ENCODE data around the gene CAPN5.

The CAPN5 gene

DNA sequence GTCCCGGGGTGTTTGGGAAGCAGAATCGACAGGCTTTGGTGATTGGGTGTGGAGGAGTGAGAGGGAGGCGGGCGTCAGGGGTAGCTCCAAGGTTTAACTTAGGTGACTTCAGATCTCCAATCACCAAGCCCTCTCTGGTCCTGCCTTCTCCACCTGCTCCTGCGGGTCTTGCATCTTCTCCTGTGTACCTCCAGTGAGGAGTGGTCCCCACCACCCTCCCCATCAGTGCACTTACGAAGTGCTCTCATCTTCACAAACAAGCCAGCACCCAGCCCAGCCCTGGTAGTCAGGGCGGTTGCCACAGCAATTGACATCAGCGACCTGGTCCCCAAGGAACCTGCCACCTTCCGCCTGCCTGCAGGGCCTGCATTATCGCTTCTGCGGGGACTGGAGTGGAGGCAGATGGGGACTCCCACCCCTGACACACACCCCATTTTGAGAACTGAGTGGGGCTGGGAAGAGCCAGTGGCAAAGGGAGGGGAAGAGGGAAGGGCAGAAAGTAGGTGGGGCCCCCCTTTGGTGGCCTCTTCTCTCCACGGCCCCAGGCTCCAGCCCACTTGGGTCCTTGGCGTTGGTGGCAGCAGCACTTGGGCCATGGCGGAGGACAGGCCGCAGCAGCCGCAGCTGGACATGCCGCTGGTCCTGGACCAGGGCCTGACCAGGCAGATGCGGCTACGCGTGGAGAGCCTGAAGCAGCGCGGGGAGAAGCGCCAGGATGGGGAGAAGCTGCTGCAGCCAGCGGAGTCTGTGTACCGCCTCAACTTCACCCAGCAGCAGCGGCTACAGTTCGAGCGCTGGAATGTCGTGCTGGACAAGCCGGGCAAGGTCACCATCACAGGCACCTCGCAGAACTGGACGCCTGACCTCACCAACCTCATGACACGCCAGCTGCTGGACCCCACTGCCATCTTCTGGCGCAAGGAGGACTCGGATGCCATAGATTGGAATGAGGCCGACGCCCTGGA, 35.8 kb downstream of the CAPN5 start, which contains the start of gene OMP:
Gene OMP, plus strand, starts transcription at position 595 of the 965 bp plus-strand sequence. Its CDS starts 0 bp downstream, at position 595.
- no peak for DNase-seq

DNA sequence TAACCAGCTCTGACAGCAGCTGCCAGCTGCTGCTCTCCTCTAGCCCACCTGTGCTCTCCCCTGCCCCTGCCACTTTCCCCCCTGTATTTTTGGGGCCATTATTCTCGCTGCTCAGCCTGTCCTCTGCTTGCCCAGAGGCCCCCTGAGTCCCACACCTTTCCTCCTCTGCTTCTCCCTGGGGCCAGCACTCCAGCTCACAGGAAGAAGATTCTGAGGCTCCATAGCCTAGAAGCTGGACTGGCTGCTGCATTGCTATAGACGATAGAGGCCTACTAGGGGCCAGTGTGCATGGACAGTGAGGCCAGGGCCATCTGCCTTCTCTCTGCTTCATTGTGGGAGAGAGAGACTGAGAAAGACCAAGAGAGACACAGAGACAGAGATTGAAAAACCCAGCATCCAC, 36.5 kb downstream of the CAPN5 start:
- DNase-seq, result no peak

DNA sequence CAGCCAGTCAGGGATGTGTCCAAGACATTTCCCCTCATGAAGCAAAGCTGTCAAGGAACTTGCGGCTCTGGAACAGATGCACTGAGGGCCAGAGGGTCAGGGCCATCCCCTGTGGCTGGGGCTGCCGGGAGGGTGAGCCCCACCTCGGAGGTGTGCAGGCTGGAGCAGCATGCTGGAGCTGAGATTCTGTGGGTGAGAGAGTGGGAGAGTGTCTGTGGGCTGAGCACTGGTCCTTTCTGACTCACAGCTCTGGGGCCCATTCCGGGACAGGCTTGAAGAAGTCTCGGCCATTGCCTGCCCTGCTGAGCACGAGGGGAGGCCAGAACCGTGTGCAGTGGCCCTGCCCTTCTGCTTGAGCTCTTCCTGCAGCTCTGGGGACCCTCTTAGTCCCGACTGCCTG, 38.0 kb downstream of the CAPN5 start:
- no peak for DNase-seq

DNA sequence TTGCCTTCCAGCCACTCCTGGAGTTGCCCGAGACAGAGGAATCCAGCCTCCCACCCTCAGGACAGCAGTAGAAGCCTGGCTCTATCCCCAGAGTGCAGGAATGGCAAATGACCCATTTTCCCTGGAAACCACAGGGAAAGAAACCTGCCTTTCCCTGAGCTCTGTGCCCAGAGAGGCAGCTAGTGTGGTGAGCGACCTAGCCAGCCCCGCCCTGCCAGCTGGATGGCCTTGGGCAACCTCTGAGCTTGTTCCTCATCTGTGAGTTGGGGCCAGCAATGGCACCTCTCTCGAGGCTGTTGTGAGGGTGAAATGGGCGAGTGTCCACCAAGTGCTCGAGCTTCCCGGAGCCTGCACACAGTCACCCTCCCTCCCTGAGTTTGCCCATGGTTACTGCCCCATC, 39.5 kb downstream of the CAPN5 start:
- DNase-seq, result no peak

DNA sequence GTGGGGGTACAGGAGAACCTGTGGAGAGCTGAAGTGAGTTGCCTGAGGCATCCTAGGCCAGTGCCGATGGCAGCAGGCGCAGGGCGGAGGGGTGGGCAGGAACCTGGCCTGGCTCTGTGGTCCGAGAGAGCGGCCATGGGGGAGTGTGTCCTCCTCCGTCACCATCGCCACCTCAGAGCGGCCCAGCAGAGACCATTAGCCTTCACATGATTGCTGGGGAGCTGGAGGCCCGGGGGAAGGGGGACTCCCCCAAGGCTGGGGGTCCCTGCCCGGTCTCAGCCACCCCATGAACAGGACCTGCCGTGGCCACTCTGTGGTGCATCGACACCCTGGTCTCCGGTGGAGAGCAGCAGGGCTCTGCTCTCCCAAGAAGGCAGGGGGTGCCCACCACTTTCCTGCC, 40.0 kb downstream of the CAPN5 start:
- no peak for DNase-seq

DNA sequence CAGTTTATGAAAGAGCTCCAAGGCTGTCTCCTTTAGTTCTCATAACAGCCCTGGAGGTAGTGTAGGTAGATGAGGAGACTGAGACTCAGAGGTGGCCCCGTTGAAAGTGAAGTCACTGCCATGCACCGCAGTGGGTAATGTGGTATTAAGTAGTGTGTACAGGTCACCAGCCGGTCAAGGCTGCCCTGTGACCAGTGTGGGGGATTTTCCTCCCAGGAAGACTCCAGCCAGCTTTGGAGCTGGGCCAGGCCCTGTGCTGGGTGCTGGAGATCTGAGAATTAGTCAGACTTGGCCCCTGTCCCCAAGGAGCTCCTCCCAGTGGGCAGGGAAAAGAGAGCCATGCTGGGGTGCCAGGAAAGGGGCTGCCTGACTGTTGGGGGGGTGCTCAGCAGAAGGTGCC, 41.2 kb downstream of the CAPN5 start:
- DNase-seq, result no peak

DNA sequence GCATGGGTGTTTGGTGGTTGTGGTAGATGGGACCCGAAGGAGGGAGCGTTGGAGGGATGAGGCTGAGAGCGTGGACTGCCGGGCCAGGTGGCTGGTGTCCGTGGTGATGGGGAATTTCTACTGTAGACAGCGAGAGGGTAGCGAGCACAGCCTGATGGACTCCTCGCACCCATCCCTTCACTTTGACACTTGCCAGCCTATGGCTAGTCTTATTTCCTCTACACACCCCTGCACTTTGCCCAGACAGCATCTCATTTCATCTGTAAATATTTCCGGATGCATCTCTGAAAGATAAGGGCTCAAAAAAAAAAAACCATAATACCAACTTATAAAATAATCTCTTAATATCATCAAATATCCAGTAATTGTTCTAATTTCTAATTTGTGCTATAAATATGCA, 41.7 kb downstream of the CAPN5 start:
- DNase-seq, result no peak

DNA sequence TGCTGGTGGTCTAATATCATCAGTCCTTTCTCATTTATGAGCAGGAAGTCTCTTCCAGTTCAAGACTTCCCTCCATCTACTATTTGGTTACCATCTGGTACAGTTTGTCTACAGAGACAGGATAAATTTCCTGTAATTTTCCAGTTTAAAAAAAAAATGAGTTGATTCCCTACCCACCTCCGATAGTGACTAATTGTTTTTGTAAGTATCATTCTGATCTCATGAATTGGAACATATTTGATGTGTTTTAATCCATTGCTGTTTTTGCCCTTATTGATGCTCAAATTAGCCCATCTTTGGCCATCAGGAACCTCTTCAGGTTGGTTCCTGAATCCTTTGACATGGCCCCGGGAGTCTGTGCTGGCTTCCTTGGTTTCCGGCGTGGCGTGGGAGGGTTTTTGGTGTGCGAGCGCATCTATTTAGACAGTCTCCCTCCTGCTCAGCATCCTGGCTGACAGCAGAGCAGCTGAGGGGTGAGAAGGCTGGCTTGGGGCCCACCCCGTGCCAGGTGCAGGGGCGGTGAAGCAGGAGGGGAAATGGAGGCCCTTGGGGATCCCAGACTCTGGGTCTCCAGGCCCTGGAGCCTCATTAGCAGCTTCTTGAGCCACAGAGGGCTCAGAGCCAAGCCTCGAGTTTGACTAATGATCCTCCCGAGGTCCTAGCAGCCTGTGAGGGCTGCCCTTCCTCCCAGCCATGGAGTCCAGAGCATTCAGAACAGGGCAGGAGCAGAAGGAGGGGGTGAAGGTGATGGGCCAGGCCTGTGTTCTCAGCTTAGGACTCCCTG, 42.7 kb downstream of the CAPN5 start:
- no peak for DNase-seq

DNA sequence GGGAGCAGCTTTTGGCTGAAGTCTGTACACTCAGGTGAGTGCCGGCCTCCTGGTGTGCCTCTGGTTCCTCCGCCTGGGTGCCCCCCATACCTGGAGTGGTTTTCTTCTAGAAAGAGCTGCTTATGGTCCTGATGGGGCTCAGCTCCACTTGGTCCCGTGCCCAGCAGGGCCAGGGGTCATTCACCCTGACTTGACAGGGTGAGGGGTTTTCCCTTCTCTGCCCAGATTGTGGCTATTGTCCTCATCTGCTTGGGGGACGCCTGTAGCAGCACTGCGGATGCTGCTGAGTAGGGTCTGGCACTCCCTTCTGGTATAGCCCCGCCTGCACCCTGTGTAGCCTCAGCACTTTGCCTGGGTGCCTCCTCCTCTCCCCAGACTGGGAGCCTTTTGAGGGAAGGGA, 44.1 kb downstream of the CAPN5 start:
- no peak for DNase-seq

DNA sequence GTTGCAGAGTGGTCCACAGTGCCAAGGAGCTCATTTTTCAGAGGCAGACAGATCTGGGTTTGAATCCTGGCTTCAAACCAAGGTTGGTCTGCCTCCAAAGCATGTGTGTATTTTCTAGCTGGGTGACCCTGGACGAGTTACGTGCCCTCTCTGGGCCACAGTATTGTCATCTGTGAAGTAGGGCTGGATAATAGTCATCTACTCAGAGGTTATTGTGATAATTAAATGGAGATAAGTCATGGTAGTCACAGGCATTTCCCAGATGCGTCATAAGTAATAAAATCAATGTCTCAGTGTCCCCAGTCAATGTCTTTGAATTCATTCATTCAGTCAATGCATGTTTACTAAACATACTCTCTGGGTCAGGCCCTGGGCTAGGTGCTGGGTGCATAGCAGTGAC, 44.5 kb downstream of the CAPN5 start:
- DNase-seq, result no peak

DNA sequence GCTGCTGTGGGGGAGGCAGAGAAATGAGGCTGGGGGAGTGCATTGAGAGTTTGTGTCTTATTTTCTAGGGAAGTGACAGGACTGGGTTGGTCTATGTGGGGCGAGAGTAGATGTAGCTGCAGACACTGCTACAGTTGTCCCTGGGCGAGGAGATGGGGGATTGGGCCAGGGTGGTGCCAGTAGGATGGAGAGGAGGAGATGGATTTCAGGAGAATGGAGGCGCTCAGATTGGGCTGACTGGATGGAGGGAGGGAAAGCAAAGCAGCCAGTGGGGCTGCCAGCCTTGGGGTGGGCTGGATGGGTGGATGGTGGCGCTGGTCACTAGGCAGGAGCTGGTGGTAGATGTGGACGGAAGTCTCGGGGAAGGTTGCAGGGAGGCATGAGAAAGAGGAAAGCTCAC, 45.2 kb downstream of the CAPN5 start:
- no peak for DNase-seq

DNA sequence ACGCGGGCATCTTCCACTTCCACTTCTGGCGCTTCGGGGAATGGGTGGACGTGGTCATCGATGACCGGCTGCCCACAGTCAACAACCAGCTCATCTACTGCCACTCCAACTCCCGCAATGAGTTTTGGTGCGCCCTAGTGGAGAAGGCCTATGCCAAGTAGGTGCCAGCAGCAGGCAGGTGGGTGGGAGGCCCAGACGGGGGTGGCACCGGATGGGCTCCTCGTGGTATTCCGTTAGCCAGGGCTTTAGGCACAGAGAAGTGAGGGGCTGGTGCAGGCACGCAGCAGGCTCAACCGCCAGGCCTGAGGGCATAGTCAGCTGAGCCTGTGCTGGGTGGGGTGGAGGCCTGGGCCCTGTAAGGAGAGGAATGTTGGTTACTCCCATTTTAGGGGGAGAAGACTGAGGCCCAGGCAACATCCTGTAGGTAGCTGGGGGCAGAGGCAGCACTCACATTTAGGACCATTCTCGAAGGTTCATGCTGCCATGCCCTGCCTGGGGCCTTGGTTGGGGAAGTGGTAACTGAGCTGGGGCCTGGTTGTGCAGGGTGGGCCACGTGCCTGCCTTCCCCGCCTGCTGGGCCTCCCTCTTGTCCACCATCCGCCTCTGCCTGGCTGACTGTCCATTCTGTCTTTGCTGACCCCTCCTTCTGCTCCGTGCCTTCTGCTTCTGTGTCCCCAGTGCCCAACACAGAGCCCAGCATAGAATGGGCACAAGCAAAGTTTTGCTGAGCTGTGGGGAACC, 46.0 kb downstream of the CAPN5 start:
- DNase-seq, result no peak

DNA sequence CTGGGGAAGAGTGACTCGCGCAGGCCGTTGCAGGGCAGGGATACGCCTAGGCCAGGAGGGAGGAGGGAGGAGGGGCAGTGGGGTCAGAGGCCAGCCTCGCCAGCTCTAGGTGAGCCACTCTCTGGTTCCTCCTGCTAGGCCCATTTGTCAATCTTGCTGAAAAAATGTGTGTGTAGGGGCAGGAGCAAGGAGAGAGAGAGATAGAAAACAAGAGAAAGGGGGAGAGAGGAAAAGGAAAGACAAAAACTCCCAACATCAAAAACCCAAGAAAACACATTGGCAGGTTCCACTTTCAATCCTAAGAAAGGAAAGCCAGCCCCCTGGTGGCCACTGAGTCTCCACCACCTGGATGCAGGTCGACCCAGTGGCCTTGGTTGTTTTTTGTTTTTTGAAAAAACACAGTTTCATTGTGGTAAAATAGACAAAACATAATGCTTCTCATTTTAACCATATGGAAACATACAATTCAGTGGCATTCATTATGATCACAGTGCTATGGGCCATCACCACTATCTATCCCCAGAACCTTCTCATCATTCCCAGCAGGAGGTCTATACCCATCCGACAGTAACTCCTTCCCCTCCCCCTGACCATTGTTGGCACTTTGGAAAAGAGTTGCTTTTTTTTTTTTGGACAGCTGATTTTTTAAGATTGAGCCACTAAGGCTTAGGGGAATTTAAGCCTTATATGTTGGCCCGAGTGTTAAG, 46.8 kb downstream of the CAPN5 start:
- DNase-seq, result peak; percentile 92

DNA sequence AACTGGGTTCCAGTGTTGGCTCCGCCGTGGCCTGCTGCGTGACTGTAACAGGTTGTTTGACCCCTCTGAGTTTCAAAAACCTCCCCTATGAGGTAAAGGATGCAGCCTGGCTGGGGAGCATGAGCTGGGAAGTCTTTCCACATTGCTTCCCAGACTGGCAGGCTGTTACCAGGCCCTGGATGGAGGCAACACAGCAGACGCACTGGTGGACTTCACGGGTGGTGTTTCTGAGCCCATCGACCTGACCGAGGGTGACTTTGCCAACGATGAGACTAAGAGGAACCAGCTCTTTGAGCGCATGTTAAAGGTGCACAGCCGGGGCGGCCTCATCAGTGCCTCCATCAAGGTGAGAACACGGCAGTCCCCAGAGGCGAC, 47.3 kb downstream of the CAPN5 start:
- DNase-seq, result no peak

DNA sequence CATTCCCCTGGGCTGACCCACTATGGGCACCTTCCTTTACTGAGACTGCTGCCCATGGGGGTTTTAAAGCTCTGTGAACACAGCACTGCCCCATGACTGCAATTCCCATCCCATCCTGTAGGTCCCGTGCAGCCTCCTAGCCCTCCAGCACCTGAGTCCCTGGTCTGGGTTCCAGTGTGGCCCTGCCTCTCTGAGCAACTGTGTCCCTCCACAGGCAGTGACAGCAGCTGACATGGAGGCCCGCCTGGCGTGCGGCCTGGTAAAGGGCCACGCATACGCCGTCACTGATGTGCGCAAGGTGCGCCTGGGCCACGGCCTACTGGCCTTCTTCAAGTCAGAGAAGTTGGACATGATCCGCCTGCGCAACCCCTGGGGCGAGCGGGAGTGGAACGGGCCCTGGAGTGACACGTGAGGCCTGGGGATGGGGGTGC, 48.4 kb downstream of the CAPN5 start:
- peak; percentile 83 for DNase-seq

DNA sequence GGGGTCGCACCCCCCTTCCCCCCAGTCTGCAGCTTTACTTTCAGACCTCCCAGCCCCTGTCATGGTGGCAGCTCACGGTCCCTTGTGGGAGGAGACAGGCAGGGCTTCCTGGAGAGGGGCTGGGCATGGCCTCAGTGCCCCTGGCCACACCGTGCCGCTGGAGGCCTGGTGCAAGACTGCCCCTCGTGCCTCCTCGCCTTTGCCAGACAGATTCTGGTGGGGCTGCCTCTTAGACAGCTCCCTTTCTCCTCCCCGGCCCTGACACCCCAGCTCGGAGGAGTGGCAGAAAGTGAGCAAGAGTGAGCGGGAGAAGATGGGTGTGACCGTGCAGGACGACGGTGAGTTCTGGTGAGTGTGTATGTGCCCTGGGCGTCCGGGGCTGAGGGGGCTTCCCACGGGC, 49.2 kb downstream of the CAPN5 start:
- no peak for DNase-seq

DNA sequence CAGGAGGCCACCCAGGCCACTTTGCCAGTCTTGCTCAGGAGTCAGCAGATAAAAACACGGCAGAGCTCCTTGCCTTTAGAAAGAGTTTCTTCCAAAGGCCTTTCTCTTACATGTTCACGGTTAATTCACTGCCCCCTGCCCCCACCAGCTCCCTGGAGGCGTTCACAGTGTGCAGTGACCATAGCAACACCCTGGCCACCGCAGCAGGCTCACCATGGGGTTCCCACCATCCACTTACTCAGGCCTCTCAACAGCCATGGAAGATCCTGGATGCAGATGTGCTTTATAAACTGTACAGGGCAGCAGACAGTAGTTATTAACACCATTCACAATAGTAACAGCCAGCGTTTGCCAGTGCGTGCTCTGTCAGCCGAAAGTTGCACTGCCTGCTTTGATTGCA, 50.7 kb downstream of the CAPN5 start:
- DNase-seq, result no peak

DNA sequence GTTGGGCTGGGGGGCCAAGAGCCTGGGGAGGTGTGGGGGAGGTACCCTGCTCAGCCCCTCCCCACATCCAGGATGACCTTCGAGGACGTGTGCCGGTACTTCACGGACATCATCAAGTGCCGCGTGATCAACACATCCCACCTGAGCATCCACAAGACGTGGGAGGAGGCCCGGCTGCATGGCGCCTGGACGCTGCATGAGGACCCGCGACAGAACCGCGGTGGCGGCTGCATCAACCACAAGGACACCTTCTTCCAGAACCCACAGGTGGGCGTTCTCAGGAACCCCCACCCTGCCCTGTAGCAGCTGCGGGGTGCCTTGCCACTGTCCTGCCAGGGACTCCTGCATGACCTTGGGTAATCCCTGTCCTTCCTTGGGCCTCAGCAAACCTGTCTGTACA, 51.3 kb downstream of the CAPN5 start:
- no peak for DNase-seq

DNA sequence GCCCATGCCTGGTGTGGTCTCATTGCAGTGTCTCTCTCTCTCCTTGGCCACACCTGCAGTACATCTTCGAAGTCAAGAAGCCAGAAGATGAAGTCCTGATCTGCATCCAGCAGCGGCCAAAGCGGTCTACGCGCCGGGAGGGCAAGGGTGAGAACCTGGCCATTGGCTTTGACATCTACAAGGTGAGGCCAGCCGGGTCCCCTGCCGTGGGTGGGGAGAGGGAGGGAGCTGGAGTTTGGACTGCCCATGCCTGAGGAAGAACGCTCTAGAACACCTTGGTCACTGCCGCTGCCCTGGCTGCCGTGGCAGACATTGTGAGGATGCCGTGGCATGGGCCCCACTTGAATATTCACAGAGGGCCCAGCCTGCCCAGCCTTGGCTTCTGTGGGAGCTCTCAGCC, 52.2 kb downstream of the CAPN5 start:
- no peak for DNase-seq

DNA sequence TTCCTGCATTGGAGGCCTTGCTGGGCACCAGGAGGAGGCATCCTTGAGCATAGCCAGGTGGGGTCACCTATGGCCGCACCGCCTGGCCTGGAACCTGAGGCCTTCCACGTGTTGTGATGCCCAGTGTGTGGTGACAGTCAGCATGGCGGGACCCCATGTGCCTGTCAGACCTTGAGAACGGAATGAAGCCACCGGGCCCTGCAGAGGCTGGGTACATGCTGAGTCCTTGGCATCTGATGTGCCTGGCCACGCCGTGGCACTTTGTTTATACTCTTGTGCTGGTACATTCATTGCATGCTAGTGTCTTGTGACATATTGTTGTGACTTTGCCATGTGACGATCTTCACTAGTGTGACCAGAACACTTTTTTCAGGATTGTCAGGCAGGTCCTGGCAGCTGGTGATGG, 52.8 kb downstream of the CAPN5 start:
- DNase-seq, result no peak

DNA sequence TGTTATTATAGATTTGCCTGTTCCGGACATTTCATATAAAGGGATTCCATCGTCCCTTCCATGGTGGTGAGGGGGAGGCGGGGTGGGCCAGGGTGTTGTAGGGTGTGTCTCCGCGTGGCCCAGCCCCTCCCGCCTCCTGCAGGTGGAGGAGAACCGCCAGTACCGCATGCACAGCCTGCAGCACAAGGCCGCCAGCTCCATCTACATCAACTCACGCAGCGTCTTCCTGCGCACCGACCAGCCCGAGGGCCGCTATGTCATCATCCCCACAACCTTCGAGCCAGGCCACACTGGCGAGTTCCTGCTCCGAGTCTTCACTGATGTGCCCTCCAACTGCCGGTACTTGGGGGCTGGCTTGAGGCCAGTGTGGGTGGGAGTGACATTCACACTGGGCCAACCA, 53.8 kb downstream of the CAPN5 start:
- no peak for DNase-seq

DNA sequence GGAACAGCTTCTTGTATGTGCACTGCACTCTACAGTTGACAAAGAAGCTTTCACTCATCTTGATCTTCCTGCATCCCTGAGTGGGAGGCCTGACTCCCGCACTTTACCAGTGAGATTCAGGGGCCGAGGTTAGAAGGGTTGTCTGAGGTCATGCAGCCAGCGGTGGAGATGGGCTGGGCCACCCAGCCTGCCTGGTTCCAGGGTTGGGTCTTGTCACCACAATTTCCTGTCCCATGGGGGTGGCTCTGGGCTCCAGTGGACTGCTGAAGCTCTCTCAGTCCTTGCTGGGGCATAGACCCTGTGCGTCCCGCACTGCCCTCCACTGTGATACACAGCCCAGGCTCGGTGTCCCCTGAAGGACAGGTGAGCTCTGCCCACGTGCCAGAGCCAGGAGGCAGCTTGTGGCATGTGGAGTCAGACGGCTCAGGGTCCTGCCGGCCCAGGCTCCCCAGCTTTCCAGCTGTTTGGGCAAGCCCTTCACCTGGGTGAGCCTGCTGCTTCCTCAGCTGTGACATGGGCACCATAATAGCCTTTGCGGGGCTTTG, 54.4 kb downstream of the CAPN5 start:
- DNase-seq, result no peak

Data from 8988T (cell line).